Measurements from ENCODE around the gene LHPP.

DNA sequence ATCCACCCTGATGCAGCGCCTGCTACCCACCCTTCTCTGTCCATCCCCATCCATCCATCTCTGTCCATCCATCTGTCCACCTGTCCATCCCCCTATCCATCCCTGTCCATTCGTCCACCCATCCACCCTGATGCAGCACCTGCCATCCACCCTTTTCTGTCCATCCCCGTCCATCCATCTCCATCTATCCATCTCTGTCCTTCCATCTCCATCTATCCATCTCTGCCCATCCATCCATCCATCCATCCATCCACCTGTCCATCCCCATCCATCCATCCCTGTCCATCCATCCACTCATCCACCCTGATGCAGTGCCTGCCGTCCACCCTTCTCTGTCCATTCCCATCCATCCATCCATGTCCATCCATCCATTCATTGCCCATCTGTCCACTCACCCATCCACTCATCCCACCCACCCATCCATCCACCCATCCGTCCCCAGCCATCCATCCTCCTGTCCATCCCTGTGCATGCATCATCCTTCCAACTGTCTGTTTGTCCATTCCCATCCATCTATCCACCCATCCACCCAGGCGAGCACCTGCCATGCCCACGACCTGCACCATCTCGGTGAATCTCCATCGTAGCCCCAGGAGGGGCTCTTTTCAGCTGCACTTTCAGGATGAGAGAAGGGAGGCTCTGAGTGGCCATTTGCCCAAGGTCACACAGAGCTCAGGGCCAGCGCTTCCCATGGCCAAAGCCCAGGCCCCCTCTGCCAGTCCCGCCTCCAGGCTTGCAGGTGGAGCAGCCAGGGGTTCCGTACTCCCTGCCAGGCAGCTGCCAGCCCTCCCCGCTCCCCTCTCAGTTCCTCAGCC, 137.4 kb downstream of the LHPP start:
- TF ChIP-seq, protein P1, sequence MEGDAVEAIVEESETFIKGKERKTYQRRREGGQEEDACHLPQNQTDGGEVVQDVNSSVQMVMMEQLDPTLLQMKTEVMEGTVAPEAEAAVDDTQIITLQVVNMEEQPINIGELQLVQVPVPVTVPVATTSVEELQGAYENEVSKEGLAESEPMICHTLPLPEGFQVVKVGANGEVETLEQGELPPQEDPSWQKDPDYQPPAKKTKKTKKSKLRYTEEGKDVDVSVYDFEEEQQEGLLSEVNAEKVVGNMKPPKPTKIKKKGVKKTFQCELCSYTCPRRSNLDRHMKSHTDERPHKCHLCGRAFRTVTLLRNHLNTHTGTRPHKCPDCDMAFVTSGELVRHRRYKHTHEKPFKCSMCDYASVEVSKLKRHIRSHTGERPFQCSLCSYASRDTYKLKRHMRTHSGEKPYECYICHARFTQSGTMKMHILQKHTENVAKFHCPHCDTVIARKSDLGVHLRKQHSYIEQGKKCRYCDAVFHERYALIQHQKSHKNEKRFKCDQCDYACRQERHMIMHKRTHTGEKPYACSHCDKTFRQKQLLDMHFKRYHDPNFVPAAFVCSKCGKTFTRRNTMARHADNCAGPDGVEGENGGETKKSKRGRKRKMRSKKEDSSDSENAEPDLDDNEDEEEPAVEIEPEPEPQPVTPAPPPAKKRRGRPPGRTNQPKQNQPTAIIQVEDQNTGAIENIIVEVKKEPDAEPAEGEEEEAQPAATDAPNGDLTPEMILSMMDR (IDR thresholded peaks at IDR 0.05) = no peak
- TF ChIP-seq EZH2 (IDR thresholded peaks at IDR 0.05) = no peak

Measured in neural progenitor cell (in vitro differentiated cells).